Measurements from ENCODE around the gene SIRT7.

- TF ChIP-seq CTCF (conservative IDR thresholded peaks at IDR 0.05) (no peak), EZH2 (IDR thresholded peaks at IDR 0.05; ENCODE audit: low read depth) (no peak)
Observed at GRCh38 chr17:81950501-81950900, 32.5 kb upstream of the SIRT7 start.
